Endodermal cell (in vitro differentiated cells): Measurements from ENCODE around the gene MYORG. TPM values are rescaled to one million over a fixed set of nuclear protein-coding genes. Genes with fewer than 3 reads are reported as not detected.

Source experiments
- DNase-seq: peaks from one replicate; pipeline ENCODE4 v3.0.0-alpha.2; 2017
- H3K27ac ChIP-seq: 2 replicates; pipeline ENCODE4 v1.5.1; 2013; ENCODE audit warnings: mild to moderate bottlenecking, low read depth, low read length, moderate library complexity
- H3K27me3 ChIP-seq: 2 replicates; pipeline ENCODE4 v1.6.1; 2013; ENCODE audit warnings: mild to moderate bottlenecking, low read length, moderate library complexity; ENCODE audit not compliant: insufficient read depth, control insufficient read depth, poor library complexity, severe bottlenecking
- H3K36me3 ChIP-seq: 2 replicates; pipeline ENCODE4 v1.7.0; 2013; ENCODE audit warnings: mild to moderate bottlenecking, low read length, moderate library complexity; ENCODE audit not compliant: control insufficient read depth, insufficient read depth
- H3K4me1 ChIP-seq: one replicate; pipeline ENCODE4 v1.7.0; 2013; ENCODE audit warnings: low read length; ENCODE audit not compliant: control insufficient read depth, insufficient read depth
- H3K4me3 ChIP-seq: 2 replicates; pipeline ENCODE4 v1.5.1; 2013; ENCODE audit warnings: mild to moderate bottlenecking, low read length, moderate library complexity
- H3K9ac ChIP-seq: 2 replicates; pipeline ENCODE4 v1.6.1; 2013; ENCODE audit warnings: mild to moderate bottlenecking, low read length, moderate library complexity; ENCODE audit not compliant: poor library complexity, severe bottlenecking; ENCODE audit errors: extremely low read depth
- H3K9me3 ChIP-seq: 2 replicates; pipeline ENCODE4 v1.6.1; 2013; ENCODE audit warnings: mild to moderate bottlenecking, low read length, moderate library complexity; ENCODE audit not compliant: control insufficient read depth
- H3K27ac Mint-ChIP-seq: 2 replicates; pipeline ENCODE4 v1.8.0; 2020; ENCODE audit warnings: mixed read lengths
- H3K27me3 Mint-ChIP-seq: 2 replicates; pipeline ENCODE4 v1.8.0; 2021; ENCODE audit warnings: mild to moderate bottlenecking, mixed read lengths; ENCODE audit not compliant: insufficient read depth
- H3K36me3 Mint-ChIP-seq: 2 replicates; pipeline ENCODE4 v1.8.0; 2020; ENCODE audit warnings: low read depth, mixed read lengths
- H3K4me1 Mint-ChIP-seq: 2 replicates; pipeline ENCODE4 v1.8.0; 2020; ENCODE audit warnings: mixed read lengths
- H3K4me3 Mint-ChIP-seq: 2 replicates; pipeline ENCODE4 v1.8.0; 2020; ENCODE audit warnings: mild to moderate bottlenecking, moderate library complexity, mixed read lengths
- H3K9me3 Mint-ChIP-seq: 2 replicates; pipeline ENCODE4 v1.8.0; 2020; ENCODE audit warnings: mild to moderate bottlenecking, mixed read lengths
- WGBS, 2 experiments: methylation state at CpG; one replicate each; pipeline versions ENCODE4 v1.1.5 to v1.1.7; 2013; ENCODE audit warnings: missing lambda C conversion rate in 2 of 2, mixed read lengths in 1 of 2; ENCODE audit not compliant: insufficient coverage in 1 of 2, insufficient read length in 1 of 2; 5-methylcytosine and 5-hydroxymethylcytosine counted together
- total RNA-seq, 2 donors: library from RNA; stranded (reverse); fragmentation: NEBNext Ultra II Directional in 1 of 2; extraction: Animal tissue kit (Norgen Biotek cat#: 25700) in 1 of 2; gene quantifications; 2 replicates in 1 of 2; 3 replicates in 1 of 2; pipeline ENCODE4 v1.2.1, GENCODE V29; 2021
- TF ChIP-seq, protein P1 (sequence below): fragments of 200-600 bp; sonication (generic); conservative IDR thresholded peaks from 2 replicates; pipeline ENCODE4 v1.5.0; 2021; ENCODE audit warnings: antibody characterized with exemption, mild to moderate bottlenecking

Gene MYORG
- total RNA-seq, 2 donors from 2014 or later: 56.7 to 58.8 TPM

DNA sequence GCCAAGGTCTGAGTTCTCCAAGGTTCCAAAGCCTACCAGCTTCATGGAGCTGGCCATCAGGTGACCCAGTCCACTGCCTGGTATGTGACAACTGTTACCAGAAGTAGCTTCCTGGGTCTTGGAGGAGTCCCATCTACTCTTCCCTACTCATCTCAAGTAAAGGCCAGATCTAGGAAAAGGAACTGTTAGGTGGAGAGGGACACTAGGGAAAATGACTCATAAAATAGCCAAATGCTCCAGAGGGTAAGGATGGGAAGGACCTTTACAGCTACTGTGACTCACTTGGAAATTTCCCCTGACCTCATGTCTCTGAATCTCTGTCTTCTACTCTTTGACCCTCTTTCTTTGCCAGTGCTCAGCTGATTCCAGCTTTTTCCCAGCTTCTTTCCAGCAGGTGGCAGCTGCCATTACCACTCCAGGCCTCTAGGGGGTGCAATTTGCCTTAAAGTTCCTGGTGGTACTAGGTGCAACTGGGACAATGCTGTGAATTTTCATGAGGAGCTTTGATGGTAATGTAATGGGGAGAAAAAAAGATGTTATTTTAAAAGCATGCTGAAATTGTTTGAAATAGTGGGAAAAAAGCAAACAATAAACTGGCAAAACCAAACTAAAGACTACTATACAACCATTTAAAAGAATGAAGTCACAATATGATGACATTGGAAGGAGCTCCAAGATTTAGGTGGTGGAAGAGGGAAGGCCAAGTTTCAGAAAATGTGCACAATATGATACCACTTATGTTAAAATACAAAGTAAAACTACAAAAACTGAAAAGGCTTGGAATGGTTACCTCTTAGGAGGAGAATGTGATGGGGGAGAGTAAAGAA is 27.1 kb upstream of the MYORG start:
- Histone ChIP-seq H3K36me3 (peaks cover 40% of the 10 kb centered on the region), H3K9me3 (no peaks in the 10 kb centered on the region), H3K27ac (no peak overlapping the region), H3K27me3 (no peaks in the 10 kb centered on the region), H3K9ac (no peak overlapping the region), H3K4me1 (no peaks in the 10 kb centered on the region), H3K4me3 (no peak overlapping the region)
- Mint-ChIP-seq H3K36me3 (peaks cover 17% of the 10 kb centered on the region), H3K27me3 (no peaks in the 10 kb centered on the region), H3K4me1 (peaks cover 13% of the 10 kb centered on the region), H3K9me3 (no peaks in the 10 kb centered on the region), H3K27ac (no peak overlapping the region), H3K4me3 (no peak overlapping the region)
- peak; percentile 91 for DNase-seq
- TF ChIP-seq, protein P1, sequence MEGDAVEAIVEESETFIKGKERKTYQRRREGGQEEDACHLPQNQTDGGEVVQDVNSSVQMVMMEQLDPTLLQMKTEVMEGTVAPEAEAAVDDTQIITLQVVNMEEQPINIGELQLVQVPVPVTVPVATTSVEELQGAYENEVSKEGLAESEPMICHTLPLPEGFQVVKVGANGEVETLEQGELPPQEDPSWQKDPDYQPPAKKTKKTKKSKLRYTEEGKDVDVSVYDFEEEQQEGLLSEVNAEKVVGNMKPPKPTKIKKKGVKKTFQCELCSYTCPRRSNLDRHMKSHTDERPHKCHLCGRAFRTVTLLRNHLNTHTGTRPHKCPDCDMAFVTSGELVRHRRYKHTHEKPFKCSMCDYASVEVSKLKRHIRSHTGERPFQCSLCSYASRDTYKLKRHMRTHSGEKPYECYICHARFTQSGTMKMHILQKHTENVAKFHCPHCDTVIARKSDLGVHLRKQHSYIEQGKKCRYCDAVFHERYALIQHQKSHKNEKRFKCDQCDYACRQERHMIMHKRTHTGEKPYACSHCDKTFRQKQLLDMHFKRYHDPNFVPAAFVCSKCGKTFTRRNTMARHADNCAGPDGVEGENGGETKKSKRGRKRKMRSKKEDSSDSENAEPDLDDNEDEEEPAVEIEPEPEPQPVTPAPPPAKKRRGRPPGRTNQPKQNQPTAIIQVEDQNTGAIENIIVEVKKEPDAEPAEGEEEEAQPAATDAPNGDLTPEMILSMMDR: peak; percentile 99

DNA sequence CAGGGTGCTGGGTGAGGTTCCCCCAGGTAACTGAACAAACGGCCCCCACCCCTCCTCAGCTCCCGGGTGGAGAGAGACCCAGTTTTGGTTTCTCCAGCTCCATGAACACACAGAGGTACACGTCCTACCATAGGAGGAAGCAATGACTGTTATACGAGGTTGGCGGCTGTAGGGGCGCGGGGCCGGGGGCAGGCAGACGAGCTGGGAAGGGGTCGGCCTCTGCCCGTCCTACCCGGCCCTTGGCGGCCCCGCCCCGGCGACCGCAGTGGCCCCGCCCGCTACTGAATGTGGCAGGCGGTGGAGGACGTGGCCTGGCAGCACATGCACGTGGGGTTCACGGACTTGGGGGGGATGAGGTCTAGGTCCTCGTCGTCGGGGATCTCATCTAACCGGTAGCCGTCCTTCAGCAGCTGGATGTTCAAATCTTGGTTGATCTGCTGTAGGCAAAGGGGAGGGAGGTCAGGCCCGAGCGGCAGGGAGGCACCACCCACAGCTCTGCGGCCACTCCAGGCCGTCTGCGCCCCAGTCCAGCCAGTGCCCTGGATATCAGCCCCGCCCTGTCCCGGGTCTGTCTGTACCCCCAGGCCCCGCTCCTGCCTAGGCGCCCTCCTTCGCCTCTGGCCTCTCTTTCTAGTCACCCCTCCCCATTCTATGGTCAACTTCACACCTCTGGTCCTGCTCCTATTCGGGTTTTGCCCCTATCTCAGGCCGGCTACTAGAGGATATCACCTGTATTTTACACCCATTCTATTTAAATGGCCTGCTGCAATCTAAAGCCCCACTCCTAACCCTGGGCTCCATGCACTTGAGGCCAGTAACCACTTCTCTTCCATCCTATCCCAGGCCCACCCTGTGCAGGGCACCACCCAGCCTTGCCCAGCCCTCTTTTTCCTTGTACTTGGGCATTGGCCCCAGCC is 24.2 kb upstream of the MYORG start:
- H3K4me1 Mint-ChIP-seq: peaks cover 8% of the 10 kb centered on the region
- Histone ChIP-seq H3K4me3 (no peak overlapping the region), H3K9me3 (no peaks in the 10 kb centered on the region), H3K4me1 (no peaks in the 10 kb centered on the region), H3K27ac (no peak overlapping the region), H3K36me3 (peaks cover 42% of the 10 kb centered on the region), H3K9ac (no peak overlapping the region), H3K27me3 (no peaks in the 10 kb centered on the region)
- DNase-seq: peak; percentile 58
- H3K27me3 Mint-ChIP-seq: no peaks in the 10 kb centered on the region
- TF ChIP-seq, protein P1: no peak
- H3K36me3 Mint-ChIP-seq: peaks cover 17% of the 10 kb centered on the region
- no peaks in the 10 kb centered on the region for H3K9me3 Mint-ChIP-seq
- WGBS, 2 experiments: 91 to 95% methylated on average over 22 to 40 of the region's 40 CpGs
- H3K27ac Mint-ChIP-seq: no peak overlapping the region
- H3K4me3 Mint-ChIP-seq: no peak overlapping the region

DNA sequence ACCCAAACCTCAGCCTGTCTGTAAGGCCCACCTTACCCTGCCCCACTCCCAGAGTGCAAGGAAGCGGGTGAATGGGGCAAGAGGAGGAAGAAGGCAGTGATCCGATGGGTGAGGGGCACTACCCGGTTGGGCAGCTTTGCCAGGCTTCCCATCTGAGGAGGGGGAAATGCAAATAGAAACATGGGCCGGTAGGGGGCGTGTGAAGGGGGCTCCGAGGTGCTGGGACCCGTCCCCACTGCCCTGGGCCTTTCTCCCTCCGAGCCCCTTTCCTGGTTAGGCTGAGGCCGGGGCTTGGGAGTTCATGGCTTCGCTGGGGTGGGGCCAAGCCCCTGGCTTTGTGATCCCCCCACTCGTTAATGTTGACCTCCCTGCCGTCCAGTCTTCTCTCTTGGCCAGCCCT is 23.6 kb upstream of the MYORG start:
- H3K9me3 ChIP-seq: no peaks in the 10 kb centered on the region
- no peaks in the 10 kb centered on the region for H3K9me3 Mint-ChIP-seq

More for the DNA sequence above, 23.6 kb upstream of the MYORG start:
- TF ChIP-seq, protein P1: peak; percentile 57
- Mint-ChIP-seq H3K4me3 (no peak overlapping the region), H3K36me3 (peaks cover 17% of the 10 kb centered on the region), H3K27me3 (no peaks in the 10 kb centered on the region), H3K4me1 (peaks cover 8% of the 10 kb centered on the region), H3K27ac (no peak overlapping the region)
- no peak overlapping the region for H3K4me3 ChIP-seq
- peaks cover 36% of the 10 kb centered on the region for H3K36me3 ChIP-seq
- no peaks in the 10 kb centered on the region for H3K4me1 ChIP-seq
- no peak overlapping the region for H3K9ac ChIP-seq
- H3K27ac ChIP-seq: no peak overlapping the region
- peak; percentile 75 for DNase-seq
- 85 to 91% methylated on average over 4 to 12 of the region's 12 CpGs for WGBS, 2 experiments
- no peaks in the 10 kb centered on the region for H3K27me3 ChIP-seq
